ENCODE data around the gene KRTAP10-12. TPM values are rescaled to one million over a fixed set of nuclear protein-coding genes. Genes with fewer than 3 reads are reported as not detected.

KRTAP10-12 gene
- total and polyA plus RNA-seq, 10 donors: not detected

DNA sequence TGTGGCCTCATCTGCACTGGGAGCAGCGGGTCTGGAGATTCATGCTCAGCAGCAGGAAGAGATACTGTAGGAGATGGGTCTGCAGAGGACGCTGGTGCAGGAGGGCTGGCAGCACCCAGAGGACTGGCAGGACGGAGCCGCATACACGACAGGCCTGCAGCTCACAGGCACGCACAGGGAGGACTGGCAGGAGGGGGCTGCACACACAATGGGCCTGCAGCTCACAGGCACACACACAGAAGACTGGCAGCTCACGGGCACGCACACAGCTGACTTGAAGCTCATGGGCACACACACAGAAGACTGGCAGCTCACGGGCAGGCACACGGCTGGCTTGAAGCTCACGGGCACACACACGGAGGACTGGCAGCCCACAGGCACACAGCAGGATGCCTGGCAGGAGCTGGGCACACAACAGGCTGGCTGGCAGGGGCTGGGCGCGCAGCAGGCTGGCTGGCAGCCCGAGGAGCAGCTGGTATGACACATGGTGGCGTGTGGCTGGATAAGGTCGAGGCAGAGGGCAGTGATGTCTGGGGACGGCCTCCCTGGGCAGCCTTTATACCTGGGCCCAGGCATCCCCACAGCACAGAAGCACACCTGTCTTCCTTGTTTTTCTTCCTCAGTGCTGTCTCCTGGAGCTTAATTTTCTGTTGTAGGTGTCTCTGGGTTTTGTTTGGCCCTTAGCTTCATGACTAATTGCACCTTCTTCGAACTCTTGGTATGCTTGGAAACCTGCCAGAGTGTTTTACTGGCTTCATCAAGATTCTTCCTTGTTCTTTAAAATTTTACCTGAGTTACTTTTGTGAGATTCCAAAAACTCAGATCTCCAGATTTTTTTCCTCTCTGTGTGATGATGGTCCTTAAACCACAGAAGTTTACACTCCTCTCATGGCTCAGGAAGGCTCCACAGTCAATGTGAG, 30.3 kb upstream of the KRTAP10-12 start, which contains the start of gene KRTAP12-2:
TSS of gene KRTAP12-2 (minus strand) at position 527 of the 920 bp plus-strand sequence. CDS start at position 486, 41 bp downstream.
- 69 to 83% (median 74%) methylated on average over 17 to 19 of the region's 19 CpGs for WGBS, 5 donors
- no peak for DNase-seq
- intact Hi-C loops (cut with DNase I; ENCODE audit: low total_unique reads): no loop called here
- Histone ChIP-seq H3K4me3 (no peak within 1 kb of the TSS), H3K9me3 (peaks cover 0 to 52% (median 27%) of the 10 kb centered on the region in 8 donors), H3K4me1 (no peaks in the 10 kb centered on the region), H3K36me3 (no peaks in the 10 kb centered on the region), H3K27me3 (replicated peaks in 1 of 7) (peaks cover 0 to 8% (median 0%) of the 10 kb centered on the region in 7 donors), H3K27ac (no peak within 1 kb of the TSS)
- no peak for TF ChIP-seq CTCF (IDR thresholded peaks at IDR 0.05 in 8 of 11, conservative IDR thresholded peaks at IDR 0.05 in 3 of 11)
- no peak for TF ChIP-seq POLR2AphosphoS5 (IDR thresholded peaks at IDR 0.05)
- no peak for TF ChIP-seq POLR2A (IDR thresholded peaks at IDR 0.05)

DNA sequence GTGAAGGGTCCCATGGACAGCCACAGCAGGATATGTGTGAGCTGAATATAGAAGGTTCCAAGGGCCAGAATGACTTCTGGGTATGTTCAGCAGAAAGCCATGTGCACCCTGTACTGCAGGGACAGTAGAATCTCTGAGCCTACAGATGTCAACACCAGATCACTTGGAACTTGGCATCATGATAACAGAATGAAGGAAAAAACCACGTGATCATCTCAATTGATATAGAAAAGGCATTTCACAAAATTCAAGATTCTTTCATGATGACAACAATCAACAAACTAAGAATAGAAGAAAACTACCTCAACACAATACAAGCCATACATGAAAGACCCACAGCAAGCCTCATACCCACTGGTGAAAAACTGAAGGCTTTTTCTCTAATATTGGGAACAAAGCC, 29.4 kb upstream of the KRTAP10-12 start:
- TF ChIP-seq POLR2A (IDR thresholded peaks at IDR 0.05) (no peak), POLR2AphosphoS5 (IDR thresholded peaks at IDR 0.05) (no peak), CTCF (IDR thresholded peaks at IDR 0.05 in 8 of 11, conservative IDR thresholded peaks at IDR 0.05 in 3 of 11) (no peak)
- intact Hi-C loops (cut with DNase I; ENCODE audit: low total_unique reads): no loop called here
- 52 to 91% (median 77%) methylated on average over 1 of the region's 1 CpG for WGBS, 5 donors

GRCh38 chr21:44670642-44671432, 26.1 kb upstream of the KRTAP10-12 start:
- intact Hi-C loops (cut with DNase I; ENCODE audit: low total_unique reads): no loop called here
- no peaks in the 10 kb centered on the region for H3K4me1 ChIP-seq
- H3K4me3 ChIP-seq: no peak overlapping the region

More for the DNA sequence above, 29.4 kb upstream of the KRTAP10-12 start:
- no peak overlapping the region for H3K4me3 ChIP-seq
- no peaks in the 10 kb centered on the region for H3K4me1 ChIP-seq
- H3K27me3 ChIP-seq (replicated peaks in 1 of 7): peaks cover 0 to 8% (median 0%) of the 10 kb centered on the region in 7 donors
- no peak overlapping the region for H3K27ac ChIP-seq
- H3K9me3 ChIP-seq: peaks cover 3 to 61% (median 34%) of the 10 kb centered on the region in 8 donors
- no peaks in the 10 kb centered on the region for H3K36me3 ChIP-seq
- no peak for DNase-seq

More at GRCh38 chr21:44670642-44671432, 26.1 kb upstream of the KRTAP10-12 start:
- no peak for TF ChIP-seq POLR2AphosphoS5 (IDR thresholded peaks at IDR 0.05)
- no peak for TF ChIP-seq POLR2A (IDR thresholded peaks at IDR 0.05)
- TF ChIP-seq CTCF (IDR thresholded peaks at IDR 0.05 in 8 of 11, conservative IDR thresholded peaks at IDR 0.05 in 3 of 11): no peak
- no peak overlapping the region for H3K27ac ChIP-seq
- no peaks in the 10 kb centered on the region for H3K36me3 ChIP-seq
- 53 to 86% (median 77%) methylated on average over 2 to 3 of the region's 3 CpGs for WGBS, 5 donors
- H3K27me3 ChIP-seq (replicated peaks in 1 of 7): peaks cover 0 to 8% (median 0%) of the 10 kb centered on the region in 7 donors
- DNase-seq: no peak
- peaks cover 3 to 56% (median 41%) of the 10 kb centered on the region in 8 donors for H3K9me3 ChIP-seq

Measured in spleen (tissue), 11 donors.